T-helper 22 cell (primary cell): ENCODE data around the gene PHC3.
"Not testable (repeated sequence)": the region's sequence is repeated elsewhere in the genome, so short reads cannot be mapped to it uniquely, and the experiment has no call there.

ENCODE experiments used
- DNase-seq: peaks from one replicate; pipeline ENCODE4 v3.0.0-alpha.2; 2020; ENCODE audit warnings: low read depth

Gene PHC3

DNA sequence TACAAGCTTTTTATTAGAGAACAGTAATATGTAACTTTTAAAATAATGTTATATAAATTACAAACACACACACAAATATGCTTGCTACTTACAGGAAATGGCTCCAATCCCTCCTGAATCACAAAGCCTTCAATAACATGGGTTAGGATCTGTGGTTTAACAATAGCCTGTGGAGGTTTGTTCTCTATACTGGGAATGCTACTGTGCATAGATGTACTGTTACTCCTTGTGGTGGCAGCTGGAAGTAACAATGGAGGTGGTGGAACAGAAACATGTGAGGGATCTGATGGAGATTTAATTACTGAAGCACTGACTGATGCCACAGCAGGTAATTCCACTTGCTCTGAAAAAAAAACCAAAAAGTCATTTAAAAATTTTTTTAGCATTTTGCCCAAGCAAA lies 64.4 kb downstream of the PHC3 start:
- DNase-seq = no peak

DNA sequence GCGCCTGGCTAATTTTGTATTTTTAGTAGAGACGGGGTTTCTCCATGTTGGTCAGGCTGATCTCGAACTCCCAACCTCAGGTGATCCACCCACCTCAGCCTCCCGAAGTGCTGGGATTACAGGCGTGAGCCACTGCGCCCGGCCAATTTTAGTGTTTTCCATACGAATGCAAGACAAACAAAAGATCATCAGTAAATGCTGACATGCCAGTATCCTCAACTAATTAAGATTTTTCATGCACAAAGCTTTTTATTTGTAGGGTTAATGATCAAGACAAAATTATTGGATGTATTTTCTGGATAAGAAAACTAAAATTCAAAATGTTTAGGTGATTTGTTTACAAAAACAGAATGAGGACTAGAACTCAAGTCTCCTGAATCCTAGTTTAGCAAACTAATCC lies 67.4 kb downstream of the PHC3 start:
- not testable (repeated sequence) for DNase-seq

DNA sequence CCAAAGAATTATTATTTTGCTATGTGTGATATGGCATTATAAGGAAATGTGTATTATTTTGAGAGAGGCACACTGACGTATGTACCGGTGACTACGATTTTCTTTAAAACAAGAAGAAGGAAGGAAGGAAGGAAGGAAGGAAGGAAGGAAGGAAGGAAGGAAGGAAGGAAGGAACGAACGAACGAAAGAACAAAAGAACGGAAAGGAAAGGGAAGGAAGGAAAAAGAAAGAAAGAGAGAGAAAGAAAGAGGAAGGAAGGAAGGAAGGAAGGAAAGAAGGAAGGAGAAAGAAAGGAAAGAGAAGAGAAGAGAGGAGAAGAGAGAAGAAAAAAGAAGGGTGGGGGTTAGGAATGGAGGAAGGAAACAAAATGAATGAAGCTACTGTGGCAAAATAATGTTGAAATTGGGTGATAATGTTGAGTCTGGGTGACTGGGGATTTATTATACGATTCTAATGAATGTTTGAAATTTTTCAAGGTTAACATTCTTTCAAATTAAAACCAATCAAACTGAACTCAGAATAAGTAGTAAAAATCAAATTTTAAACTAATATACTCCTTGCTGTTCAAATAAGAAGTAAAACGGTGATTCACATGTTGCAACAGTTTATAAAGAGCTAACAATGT lies 70.3 kb downstream of the PHC3 start:
- no peak for DNase-seq

GRCh38 chr3:170109579-170110293 lies 71.8 kb downstream of the PHC3 start:
- DNase-seq = no peak

- no peak for DNase-seq
Measured at GRCh38 chr3:170108955-170109354, 72.6 kb downstream of the PHC3 start.

GRCh38 chr3:170107941-170108340 lies 73.6 kb downstream of the PHC3 start:
- DNase-seq = no peak

GRCh38 chr3:170102431-170102830 lies 79.1 kb downstream of the PHC3 start:
- DNase-seq = no peak

DNA sequence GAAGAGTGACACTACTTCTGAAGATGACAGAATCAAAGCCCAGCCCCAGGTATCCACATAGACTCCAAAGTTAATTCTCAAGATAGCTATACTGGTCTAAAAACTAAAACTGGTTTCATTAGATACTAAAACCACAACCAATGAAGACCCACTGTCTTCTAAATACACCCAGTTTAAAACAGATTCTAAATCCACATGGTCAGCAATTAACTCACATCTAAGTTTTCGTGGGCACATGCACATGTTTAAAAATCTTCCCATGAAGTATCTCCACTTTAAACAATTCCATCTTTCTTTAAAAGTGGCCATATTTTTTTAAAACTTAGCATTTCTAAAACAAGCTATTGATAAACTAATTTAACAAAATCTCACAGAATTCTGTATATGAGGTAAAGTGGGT lies 80.6 kb downstream of the PHC3 start:
- DNase-seq = no peak

- no peak for DNase-seq
Measured at GRCh38 chr3:170098753-170099152, 82.8 kb downstream of the PHC3 start.

DNA sequence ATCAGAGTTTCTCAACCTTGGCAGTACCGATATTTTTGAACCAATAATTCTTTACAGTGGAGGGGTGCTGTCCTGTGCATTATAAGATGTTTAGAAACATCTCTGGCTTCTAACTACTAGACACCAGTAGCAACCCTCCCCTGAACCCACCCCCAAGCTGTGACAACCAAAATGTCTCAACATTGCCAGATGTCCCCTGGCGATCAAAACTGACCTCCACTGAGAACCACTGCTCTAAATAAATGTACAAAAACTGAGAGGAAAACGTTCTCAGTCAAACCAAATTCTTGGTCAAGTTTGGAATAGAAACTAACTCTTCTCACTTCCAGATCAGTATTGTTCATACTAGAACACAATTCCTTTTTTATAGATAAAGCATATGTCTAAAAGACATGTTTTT lies 85.2 kb downstream of the PHC3 start:
- DNase-seq = no peak

DNA sequence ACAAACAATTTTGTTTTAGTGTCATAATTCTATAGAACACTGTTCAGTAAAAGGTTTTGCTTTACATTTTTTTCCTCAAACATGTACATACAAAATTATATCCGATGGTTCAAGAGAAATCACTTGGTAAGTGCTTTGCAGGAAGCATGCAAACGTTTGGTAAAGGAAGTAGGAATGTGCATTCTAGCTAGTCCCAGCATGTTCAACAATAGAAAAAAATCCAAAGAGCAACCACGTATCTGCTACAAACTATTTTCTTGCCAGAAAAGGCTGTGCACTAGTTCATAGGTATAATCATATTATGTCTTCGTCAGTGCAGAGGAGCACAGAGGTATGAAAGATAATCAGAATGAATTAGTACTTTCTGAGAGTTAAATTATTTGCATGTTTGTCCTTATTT lies 85.8 kb downstream of the PHC3 start:
- no peak for DNase-seq

GRCh38 chr3:170092907-170093306 lies 88.6 kb downstream of the PHC3 start:
- no peak for DNase-seq

- DNase-seq = no peak
Measured at GRCh38 chr3:170090601-170090981, 90.9 kb downstream of the PHC3 start.

- no peak for DNase-seq
Measured at GRCh38 chr3:170089862-170090600, 91.5 kb downstream of the PHC3 start.

GRCh38 chr3:170085396-170085795 lies 96.1 kb downstream of the PHC3 start:
- no peak for DNase-seq

DNA sequence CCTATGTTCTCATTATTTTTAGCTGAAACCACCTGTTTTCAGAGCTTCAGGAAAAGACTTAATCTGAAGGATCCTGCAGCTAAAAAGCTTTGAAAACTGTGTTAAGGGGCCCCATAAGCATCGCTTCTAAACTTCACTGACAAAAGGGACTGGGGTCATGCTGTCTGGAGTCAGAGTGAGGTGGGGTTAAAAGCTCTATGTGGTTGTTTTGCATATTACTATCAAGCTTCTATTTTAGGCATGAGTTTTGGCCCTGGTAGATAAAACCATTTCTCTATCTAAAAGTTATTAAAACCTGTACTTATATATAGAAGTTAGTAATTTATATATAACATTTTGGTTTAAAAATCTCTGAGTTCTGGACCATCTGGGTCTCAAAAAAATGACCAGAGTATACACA lies 98.2 kb downstream of the PHC3 start:
- DNase-seq = no peak

GRCh38 chr3:170081079-170081741 lies 100.3 kb downstream of the PHC3 start:
- no peak for DNase-seq

DNA sequence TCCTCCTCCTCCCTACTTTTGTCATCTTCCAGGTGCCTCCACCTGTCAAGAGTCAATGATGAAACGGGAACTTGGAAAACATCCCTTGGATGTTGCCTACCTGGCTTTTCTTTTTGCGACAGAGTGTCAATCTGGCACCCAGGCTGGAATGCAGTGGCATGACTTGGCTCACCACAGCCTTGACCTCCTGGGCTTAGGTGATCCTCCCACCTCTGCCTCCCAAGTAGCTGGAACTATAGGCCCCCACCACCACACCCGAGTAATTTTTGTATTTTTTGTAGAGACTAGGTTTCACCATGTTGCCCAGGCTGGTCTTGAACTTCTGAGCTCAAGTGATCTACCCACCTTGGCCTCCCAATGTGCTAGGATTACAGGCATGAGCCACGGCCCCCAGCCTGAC lies 100.9 kb downstream of the PHC3 start:
- DNase-seq = no peak

GRCh38 chr3:170079536-170080165 lies 101.9 kb downstream of the PHC3 start:
- DNase-seq = no peak

- no peak for DNase-seq
Measured at GRCh38 chr3:170078620-170079281, 102.8 kb downstream of the PHC3 start.

- DNase-seq = no peak
Measured at GRCh38 chr3:170077361-170077760, 104.2 kb downstream of the PHC3 start.

DNA sequence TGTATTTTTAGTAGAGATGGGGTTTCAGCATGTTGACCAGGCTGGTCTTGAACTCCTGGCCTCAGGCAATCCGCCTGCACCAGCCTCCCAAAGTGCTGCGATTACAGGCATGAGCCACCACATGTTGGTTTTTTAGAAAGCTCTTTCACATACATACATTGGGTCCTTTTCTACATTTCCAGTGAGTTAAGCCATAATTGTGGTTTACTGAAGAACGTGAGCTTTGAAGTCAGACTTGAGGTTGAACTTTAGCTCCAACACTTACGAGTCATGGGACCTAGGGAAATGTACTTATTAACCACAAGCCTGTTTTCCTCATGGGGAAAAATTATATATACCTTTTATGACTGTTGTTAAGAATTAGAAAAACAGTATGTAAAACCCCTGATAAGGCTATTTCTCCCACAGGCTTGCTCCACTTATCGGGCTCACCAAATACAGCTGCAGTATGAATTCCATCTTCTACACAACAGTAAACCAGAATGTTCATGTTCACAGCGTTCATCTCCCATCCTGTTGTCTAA lies 104.8 kb downstream of the PHC3 start:
- no peak for DNase-seq
